HG02840 (cell line): ENCODE results near the gene PTPRD.

Experiments
- ATAC-seq: cut with Tn5 transposase; IDR thresholded peaks from one replicate; pipeline ENCODE4 v1.9.1; 2021; ENCODE audit warnings: mild to moderate bottlenecking, moderate library complexity, moderate number of reproducible peaks; ENCODE audit not compliant: unreplicated experiment, low FRiP score

Gene PTPRD

DNA sequence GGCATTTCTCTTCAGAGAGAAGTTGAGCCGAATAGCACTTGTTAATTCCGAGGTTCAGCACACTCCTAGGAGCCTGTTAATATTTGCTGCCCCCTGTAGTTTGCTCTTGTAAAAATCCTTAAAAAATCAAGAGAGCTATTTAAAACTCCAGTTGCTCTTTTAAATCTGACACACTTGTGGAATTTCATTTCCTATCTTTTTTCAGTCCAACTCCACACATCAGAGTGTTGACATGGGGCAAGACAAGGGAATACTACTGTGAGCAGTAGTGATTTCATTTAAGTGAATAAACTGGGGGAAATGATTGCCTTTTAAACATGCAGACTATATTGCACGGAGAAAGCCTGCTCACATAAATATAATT is 1717.0 kb downstream of the PTPRD start:
- ATAC-seq, result no peak

DNA sequence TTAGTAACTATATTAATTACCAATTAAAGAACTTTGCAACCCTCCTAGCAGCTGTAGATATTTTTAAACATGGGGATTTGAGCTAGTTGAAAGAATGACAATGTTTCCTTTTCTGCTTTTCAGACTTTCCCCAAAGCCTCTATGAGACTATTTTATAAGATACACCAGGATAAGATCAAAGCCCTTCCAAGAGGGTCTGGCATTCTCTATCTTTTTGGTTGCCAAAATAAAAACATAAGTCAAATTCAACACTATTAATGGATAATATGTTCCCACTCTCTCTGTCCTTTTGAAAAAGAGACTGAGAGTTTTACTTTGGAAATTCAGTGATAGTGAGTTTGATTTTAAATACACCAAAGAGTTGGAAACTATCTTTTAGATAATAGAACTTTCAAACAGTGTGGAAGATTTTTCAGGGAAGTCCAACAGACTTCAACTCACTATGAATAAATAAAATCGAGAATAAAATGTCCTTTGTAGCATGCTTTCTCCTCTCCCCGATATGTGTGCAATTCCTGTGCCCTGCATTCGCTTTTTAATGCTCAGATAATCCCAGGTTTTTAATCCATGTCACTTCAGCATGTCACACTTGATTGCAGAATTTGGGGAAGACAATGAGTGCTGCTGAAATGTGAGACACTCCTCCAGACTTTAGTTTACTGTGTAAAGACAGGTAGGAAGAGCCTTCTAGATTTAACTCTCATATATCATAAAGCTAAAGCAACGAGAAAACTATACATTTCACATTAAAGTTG is 1717.5 kb downstream of the PTPRD start:
- no peak for ATAC-seq

DNA sequence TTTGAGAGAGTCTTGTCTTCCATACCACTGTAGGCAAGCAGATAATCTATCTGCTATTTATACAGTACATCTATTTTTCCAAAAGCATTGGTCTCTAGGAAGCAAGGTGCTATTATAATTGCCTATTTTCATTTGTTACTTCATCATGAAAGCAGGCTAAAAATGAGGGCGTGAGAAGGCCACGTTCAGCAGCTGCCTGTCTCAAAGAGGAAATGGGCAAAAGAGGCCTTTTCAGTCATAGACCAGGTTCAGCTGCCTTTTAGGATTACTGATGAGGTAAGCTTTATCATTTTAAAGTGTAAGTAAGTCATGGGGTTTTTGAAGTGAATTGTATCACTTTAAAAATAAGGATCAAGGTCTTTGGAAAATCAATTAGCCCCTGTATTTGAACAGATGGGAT is 1722.1 kb downstream of the PTPRD start:
- no peak for ATAC-seq

DNA sequence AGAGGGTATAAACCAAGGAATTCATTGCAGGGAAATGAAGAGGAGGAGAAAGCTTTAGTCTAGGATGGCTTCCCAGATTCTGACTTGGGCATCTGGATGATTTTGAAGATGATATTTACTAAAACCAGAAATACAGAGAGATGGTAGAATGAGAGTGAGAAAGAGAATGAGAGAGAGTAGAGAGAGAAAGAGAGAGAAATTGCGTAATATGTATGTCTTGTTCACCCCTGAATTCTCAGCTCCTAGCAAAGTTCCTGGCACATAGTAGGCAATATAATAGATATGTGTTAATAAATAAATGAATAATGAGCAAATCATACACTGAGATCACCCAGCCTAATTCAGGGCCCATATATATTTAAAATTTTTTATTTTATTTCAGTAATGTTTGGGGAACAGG is 1723.7 kb downstream of the PTPRD start:
- ATAC-seq, result no peak

DNA sequence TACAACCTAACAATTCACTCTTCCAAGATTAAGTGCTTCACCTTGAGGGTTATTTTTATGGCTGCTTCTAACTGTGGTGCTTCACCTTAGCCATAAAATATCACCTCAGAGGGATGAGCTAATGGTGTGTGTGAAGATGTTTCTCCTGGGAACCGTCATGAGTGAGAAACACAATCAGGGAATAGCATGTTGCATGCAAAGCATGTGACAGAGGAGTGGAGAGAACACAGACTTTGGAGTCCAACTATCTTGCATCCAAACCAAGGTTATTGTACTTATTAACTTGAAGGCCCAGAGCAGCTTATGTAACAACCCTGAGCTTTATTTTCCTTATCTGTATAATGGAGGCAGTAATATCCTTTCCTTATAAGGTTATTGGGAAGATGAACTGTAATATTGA is 1724.2 kb downstream of the PTPRD start:
- no peak for ATAC-seq

DNA sequence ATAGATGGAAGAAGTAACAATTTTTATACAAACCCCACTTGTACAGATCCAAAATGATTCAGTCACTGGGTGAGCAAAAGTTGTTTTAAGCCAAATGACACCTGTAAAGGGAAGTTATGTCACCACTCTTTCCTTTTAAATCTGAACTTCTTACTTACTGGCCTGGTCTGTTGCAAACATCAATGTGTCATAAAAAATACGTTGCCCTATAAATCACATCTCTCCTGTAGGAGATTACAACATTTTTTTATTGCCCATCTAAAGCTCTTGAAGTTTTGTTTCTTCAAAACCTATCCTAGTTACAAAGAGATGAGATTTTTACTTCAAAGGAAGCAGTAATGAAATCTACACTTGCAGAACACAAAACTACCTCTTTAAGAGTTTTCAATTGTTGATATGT is 1725.4 kb downstream of the PTPRD start:
- ATAC-seq, result no peak

DNA sequence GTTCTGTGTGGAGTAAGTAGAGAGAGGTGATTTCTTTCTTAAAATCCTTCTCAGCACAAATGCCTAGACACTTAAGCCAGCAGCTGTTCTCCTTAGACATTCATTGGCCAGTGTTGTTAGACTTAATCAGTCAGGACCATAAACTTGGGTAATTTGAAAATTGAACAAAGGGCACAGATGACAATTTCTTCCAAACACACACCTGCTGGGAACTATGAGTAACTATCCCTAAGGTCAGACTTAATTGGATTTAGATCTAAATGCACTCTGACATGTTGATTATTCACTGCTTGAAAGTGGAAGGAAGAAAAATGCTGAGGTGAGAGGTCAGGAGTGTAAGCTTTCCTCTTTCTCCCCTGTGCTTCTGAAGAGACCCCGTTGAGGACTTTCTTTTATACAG is 1729.5 kb downstream of the PTPRD start:
- ATAC-seq, result no peak

DNA sequence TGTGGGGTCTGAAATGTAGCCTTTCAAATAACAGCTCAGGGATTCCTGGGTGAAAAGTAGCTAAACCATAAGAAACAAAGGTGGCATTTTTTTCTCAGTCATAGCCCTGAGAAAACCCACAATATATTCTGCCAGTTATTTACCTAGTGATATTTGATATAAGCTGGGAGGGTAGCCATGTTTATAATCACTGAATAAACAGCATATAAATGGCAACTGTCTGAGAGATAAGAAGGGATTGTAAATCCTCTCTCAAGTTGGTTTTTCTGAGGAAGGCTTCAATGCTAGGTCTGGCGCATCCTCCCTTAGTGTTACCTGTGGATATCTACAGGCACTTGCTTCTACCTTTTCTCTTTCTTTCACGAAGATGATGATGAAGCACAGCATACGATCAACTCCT is 1732.7 kb downstream of the PTPRD start:
- no peak for ATAC-seq

DNA sequence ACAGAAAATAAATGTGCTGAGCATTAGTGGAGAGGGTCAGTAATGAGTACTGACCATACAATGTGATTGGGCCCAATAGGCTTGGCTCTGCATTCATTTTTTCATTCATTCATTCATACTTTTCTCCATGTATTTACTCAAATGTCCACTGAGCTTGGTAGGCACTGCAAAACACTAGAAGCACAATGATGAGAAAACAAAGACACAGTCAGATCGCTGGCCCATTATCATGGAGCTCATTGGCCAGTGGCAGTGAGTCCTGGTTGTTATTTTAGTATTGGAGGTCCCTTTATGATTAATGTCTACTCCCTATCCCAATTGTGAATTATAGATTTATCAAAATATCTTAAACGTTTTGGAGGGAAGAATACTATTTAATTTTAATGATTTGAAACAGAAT is 1733.5 kb downstream of the PTPRD start:
- ATAC-seq, result no peak

DNA sequence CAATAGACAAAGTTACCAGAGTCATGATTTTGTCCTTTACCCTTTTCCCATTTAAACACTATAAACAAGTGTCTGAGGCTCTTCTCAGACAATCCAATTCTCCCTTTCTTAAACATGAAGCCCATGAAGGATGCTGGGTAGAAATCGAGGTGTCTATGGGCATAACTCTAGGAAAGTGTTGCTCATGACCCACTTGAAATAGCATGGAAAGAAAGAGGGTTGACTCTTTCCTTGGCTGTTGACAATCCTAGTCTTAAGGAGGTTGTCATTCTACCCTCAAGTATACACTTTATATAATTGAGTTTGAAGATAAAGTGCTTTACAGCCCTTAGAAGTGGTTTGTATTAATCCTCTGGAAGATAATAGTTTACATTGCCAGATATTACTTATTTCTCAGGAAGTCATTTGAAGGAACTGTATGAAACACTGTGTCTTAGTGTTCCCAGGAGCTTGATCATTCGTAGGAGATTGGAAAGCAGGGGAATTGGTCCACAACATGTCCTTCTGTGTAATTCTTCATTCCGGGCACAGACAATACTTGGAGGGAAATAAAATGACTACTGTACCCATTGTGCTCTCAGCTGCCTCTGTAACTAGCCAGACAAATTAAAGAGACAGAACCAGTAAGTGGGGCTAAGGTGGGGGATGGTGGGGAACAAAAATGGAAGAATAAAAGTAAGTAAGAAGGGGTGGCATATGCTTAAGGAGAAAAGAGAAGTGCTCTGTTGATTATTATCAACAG is 1734.9 kb downstream of the PTPRD start:
- no peak for ATAC-seq

DNA sequence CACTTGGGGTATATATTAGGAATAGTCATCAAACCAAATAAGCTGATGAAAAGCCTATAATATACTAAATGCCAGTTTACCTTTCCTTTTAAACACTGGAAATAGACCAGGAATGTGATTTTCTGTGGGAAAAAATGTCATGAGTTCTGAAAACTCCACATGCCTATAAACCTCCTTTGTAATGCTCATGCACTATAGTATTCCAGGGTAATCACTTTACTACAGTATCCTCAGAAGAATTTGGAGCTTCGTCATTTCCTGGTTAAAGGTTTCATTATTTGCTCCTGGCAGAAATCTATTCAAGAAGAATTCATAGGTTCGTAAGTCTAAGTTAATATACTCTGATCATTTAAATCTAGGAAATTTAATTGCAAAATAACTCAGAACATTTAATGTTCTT is 1736.5 kb downstream of the PTPRD start:
- ATAC-seq, result no peak

DNA sequence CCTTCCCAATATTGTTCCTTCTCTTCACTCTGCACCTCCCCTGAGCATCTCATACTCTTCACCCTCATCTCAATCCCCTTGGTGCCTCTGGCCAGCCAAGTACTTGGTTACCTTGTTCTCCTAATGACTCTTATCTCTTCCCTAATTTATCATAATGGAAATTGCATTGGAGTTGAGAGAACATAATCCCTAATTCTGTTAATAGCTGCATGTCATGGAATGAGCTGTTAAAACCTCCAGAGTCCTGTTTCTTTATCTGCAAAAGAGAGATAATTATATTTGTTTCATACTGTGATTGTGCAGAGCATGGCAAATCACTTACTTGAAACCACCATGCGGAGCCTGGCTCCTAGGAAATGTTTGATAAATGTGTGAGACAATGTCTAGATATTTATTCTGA is 1738.3 kb downstream of the PTPRD start:
- no peak for ATAC-seq

DNA sequence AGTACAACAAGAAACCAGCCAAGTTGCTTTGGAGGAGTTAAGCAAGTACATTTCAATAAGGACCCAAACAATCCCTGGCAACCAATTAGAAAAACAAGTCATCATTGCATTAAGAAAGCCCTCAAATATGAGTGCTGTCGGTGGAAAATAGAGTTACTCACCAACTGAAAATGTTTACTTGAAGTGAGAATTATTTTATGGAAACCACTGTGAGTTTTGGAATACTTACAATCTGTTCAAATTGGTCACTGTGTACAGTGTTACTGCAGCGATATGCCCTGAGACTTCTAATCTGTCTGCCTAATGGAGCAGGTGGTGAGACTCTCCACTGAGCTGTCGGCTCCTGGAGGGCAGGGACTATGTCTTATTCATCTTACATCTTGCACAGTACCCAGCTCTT is 1740.0 kb downstream of the PTPRD start:
- no peak for ATAC-seq

DNA sequence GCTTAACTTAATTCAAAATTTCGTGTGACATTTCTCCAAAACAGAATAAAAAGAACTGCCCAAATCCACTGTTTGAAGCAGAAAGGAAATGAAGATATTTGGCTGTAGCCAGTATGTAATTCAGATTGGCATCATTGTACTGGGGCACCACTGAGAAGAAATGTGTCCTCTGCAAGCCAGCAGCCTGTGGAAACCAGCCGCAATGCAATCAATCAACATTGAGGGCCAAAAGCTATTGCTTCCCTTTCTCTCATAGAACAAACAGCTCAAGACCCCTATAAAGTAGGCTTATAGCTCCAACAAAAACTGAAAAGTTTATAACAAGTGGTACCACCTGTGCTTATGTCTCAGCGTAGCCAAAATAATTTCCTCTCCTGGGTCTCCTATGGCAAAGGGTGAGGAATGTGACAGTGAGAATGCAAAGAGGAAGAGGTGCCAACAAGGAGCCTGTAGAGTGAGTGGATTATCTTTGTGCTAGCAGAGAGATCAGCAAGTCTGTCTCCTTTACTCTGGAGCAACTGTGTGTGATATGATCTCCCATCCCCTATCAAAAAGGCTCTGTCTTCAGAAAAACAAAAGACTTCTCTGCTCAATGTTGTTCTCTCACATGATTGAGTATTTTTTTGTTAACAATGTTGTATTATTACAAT is 1740.9 kb downstream of the PTPRD start:
- no peak for ATAC-seq

DNA sequence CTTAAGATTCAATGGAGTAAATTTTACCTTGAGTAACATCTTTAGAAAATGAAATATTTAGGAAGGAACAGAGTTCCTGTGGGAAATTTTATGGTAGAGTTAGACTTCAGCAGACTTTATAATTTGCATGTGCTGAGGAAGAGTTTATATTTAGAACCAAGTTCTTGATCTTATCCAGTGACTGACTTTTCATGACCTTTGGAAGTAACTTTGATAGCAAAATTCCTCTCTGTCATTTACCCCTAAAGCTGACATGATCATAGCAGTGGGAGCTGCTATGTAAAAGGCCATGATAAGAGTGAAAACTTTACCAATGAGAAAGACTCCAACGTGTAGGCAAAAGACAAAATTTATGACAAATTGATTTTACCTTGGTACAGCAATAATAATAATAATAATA is 1741.4 kb downstream of the PTPRD start:
- ATAC-seq, result no peak

DNA sequence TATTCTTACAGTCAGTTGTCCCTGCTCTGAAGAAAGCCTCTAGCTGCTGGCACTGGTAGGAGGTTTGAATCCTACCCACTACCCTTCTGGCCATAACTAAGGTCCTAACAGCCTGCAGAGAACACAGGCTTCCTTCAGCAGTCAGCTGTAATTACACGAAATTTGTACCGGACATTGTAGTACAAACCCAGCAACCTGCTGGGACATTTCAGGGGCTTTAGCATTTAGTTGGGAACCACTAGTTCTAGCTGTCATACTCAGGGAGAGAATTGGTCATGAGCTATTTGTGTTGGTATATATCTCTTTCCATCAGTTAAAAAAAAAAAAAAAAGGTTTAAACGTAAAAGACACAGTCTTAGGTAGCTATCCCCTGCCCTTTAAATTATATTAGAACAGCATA is 1743.0 kb downstream of the PTPRD start:
- ATAC-seq, result no peak

DNA sequence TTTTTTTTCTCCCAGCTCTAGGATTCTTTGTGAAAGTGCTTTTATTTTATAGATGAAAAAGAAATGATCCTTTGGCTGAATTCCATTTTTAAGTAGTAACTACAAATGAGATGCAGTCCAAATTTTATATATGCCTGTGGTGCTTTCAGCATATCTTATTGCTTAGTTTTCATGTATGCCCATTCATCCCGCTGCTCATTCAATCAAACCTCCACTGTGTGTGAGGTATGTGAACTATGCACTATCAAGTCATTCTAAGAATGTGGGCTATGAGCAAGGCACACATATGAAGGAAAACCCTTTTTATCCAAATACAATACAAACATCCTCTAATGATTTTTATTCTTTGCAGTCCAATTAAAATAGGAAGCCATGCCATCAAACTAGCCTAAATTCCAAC is 1744.2 kb downstream of the PTPRD start:
- no peak for ATAC-seq

DNA sequence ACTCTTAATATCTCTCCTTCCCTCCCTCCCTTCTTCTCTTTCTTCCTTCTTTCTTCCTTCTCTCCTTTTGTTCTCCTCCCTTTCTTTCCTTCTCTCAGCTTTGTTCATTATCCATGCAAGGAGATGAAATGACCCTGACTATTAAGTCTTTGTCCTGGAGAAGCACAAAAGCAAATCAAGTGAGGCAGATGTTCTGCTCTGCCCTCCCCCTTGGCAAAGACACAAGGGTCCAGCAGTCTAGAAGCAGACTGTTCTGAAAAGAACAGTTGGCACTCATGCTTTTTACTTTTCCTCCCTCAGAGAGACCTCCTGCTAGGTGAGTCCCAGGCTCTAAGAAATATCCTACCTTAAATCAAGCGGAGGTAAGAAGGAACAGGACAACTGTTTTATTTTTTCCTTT is 1745.7 kb downstream of the PTPRD start:
- ATAC-seq, result no peak

DNA sequence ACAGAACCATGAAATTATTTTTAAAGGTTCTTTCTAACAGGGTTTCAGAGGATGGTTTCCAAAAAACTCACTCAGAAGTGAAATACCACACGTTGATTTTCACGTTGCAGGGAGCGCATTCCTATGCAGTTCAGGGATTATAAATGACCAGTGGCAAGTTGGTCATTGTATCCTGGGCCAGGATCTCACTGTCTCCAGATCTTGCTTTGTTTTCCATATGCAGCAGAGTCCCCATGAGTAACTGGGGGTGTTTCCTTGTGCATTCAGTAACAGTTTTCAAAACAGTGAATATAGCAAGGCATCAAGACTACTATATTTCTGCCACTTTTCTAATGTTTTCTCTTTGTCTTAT is 1748.3 kb downstream of the PTPRD start:
- ATAC-seq, result no peak

DNA sequence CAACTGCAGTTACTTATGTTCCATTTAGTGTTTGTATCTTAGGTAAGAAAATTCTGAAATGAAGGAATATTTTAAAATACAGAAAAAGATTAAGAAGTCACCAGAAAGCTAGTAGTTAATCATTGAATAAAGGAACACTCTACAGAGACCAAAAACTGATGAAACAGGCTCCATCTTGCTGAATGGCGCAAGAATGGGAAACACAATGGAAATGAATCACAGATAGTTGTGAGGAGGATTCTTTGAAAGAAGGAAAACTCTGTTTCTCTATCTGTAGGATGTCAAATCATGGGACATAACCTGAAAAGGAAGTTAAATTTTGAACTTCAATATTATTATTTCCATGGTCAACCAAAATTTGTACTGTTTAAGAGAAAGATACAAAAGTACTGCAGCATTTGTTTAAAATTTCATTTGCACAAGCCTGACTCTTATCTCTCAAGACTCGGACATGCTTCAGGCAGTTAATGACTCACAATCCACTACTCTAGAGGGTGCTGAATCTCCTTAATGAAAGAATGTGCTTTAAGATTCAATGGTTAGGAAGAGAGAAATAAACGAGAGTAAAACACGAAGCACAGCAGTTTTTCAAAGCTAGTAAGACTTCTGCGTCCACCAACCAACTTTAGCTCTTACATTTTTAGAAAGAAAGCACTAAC is 1748.8 kb downstream of the PTPRD start:
- ATAC-seq, result no peak

DNA sequence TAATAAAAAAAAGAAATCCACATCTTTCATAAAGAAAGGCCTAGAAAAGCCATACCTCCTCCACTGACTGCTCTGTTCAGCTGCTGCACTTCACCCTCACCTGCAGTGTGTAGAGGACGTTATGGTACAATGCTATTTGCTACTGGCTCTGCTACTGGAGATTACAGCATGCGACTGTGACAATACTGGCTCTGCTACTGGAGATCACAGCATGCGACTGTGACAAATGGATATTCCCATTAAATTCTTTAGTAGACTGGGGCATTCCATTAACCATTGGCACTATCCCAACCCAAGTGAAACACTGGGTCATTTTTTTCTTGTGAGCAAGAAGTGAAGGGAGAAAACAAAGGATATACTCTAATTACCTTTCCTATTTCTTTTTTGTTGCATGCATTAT is 1749.7 kb downstream of the PTPRD start:
- ATAC-seq, result no peak
